Panc1 (cell line): Measurements from ENCODE around the gene EPHA6. TPM values are rescaled to one million over a fixed set of nuclear protein-coding genes. Genes with fewer than 3 reads are reported as not detected.

Experiments
- ATAC-seq: fragments of 200-7000 bp; cut with Tn5 transposase; 2 replicates; pipeline ENCODE4 v1.9.1; 2020; ENCODE audit warnings: mild to moderate bottlenecking, moderate library complexity
- BruUV-seq: library from RNA; stranded (reverse); fragments of 400-500 nt; replicated peaks from 2 replicates; lab custom pipeline; 2021; lab: Mats Ljungman, UMichigan
- CTCF ChIA-PET: fragments of 300-600 bp; sonication (Branson Sonifier 250); formaldehyde crosslinking; loops from one replicate; lab custom pipeline; 2022; ENCODE audit warnings: antibody characterized with exemption; lab: Charles Lee
- POLR2A ChIA-PET: fragments of 300-600 bp; sonication (Branson Sonifier 250); formaldehyde crosslinking; loops from one replicate; lab custom pipeline; 2022; ENCODE audit warnings: antibody characterized with exemption; lab: Charles Lee
- DNase-seq: peaks from one replicate; pipeline ENCODE4 v3.0.0-alpha.2; 2010; ENCODE audit warnings: low read depth, low spot score
- H3K27ac ChIP-seq: 2 replicates; pipeline ENCODE4 v1.5.1; 2011; ENCODE audit warnings: mild to moderate bottlenecking, low read length, inconsistent platforms
- H3K27me3 ChIP-seq: fragments of 200-500 bp; sonication (Bioruptor generic); 2 replicates; pipeline ENCODE4 v1.6.0; 2014; ENCODE audit warnings: low read length, inconsistent platforms; ENCODE audit not compliant: control insufficient read depth, insufficient read depth
- H3K36me3 ChIP-seq: fragments of 200-500 bp; sonication (Bioruptor generic); 2 replicates; pipeline ENCODE4 v1.5.1; 2014; ENCODE audit warnings: inconsistent platforms, mild to moderate bottlenecking, low read length, moderate library complexity; ENCODE audit not compliant: control insufficient read depth, insufficient read depth
- H3K4me1 ChIP-seq: 2 replicates; pipeline ENCODE4 v1.5.1; 2011; ENCODE audit warnings: inconsistent platforms, mild to moderate bottlenecking, low read length, moderate library complexity; ENCODE audit not compliant: control insufficient read depth, insufficient read depth
- H3K4me3 ChIP-seq, 2 experiments: 2 replicates each; pipeline ENCODE4 v1.5.1; 2011 to 2012; ENCODE audit warnings: low read depth in 2 of 2, low read length in 2 of 2, mild to moderate bottlenecking in 2 of 2, inconsistent platforms in 1 of 2, moderate library complexity in 1 of 2
- H3K9me3 ChIP-seq: fragments of 200-500 bp; sonication (Bioruptor generic); 2 replicates; pipeline ENCODE4 v1.5.1; 2014; ENCODE audit warnings: low read depth, mild to moderate bottlenecking, inconsistent platforms, low read length, moderate library complexity; ENCODE audit not compliant: control insufficient read depth, insufficient read depth
- POLR2AphosphoS5 ChIP-seq: IDR thresholded peaks from 2 replicates; pipeline ENCODE4 v1.6.1; 2012; ENCODE audit warnings: mild to moderate bottlenecking, low read depth, low read length, moderate library complexity
- SIN3A ChIP-seq: IDR thresholded peaks from 2 replicates; pipeline ENCODE4 v1.6.1; 2012; ENCODE audit warnings: low read depth, mild to moderate bottlenecking, low read length, moderate library complexity, borderline replicate concordance; ENCODE audit not compliant: insufficient read depth
- TCF7L2 ChIP-seq: IDR thresholded peaks from 2 replicates; pipeline ENCODE4 v1.6.1; 2011; ENCODE audit warnings: mild to moderate bottlenecking, low read depth, low read length, inconsistent platforms
- in situ Hi-C: cut with HindIII; loops from 2 replicates; pipeline ENCODE4 v1.10.0; 2016; ENCODE audit warnings: low sequenced_read_pairs, low pct_unique_long_range_greater_than_20kb
- intact Hi-C: fragments of 100-400 bp; cut with micrococcal nuclease; formaldehyde crosslinking; loops from one replicate; pipeline ENCODE4 v1.10.0; 2022; ENCODE audit not compliant: unreplicated experiment
- total RNA-seq: library from RNA; stranded (reverse); gene quantifications from one replicate; pipeline ENCODE4 v1.2.1, GENCODE V29; 2021; ENCODE audit not compliant: unreplicated experiment
- TF ChIP-seq, protein P1 (sequence below): fragments of 450-650 bp; IDR thresholded peaks from 2 replicates; pipeline ENCODE4 v1.5.1; 2017; ENCODE audit warnings: mild to moderate bottlenecking
- TF ChIP-seq, protein P2 (sequence below), 2 experiments: IDR thresholded peaks; 2 replicates each; pipeline ENCODE4 v1.6.1; 2011 to 2012; ENCODE audit warnings: low read depth in 2 of 2, control low read depth in 1 of 2, low read length in 1 of 2, mild to moderate bottlenecking in 1 of 2, moderate library complexity in 1 of 2; ENCODE audit not compliant: insufficient read depth in 1 of 2

EPHA6 gene
- total RNA-seq, 1 experiment from 2014 or later: 0.57 TPM

DNA sequence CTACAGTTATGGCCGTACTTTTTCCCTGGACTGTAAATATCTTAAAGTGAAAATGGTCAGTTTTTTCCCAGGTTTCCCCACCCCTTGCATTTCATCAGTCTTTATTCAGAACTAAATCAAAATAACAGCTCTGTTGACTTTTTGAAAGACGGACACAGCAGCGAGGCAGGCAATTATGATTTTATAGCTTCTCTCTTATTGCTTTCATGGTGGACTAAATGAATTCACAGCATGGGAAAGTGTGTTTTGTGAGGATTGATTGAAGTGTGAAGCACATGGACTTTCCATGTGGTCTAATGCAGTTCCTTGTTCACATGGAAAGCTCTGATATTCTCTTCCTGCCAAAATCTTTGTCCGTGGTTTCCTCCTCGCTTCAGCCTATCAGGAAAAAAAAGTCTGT, 681.5 kb downstream of the EPHA6 start:
- Histone ChIP-seq H3K36me3 (no peaks in the 10 kb centered on the region), H3K4me1 (no peaks in the 10 kb centered on the region), H3K27me3 (no peaks in the 10 kb centered on the region), H3K27ac (no peak overlapping the region), H3K9me3 (no peaks in the 10 kb centered on the region), H3K4me3 (no peak overlapping the region)
- ChIA-PET CTCF (no interaction called here), POLR2A (no interaction called here)
- BruUV-seq: no TSS peak
- TF ChIP-seq, protein P1, sequence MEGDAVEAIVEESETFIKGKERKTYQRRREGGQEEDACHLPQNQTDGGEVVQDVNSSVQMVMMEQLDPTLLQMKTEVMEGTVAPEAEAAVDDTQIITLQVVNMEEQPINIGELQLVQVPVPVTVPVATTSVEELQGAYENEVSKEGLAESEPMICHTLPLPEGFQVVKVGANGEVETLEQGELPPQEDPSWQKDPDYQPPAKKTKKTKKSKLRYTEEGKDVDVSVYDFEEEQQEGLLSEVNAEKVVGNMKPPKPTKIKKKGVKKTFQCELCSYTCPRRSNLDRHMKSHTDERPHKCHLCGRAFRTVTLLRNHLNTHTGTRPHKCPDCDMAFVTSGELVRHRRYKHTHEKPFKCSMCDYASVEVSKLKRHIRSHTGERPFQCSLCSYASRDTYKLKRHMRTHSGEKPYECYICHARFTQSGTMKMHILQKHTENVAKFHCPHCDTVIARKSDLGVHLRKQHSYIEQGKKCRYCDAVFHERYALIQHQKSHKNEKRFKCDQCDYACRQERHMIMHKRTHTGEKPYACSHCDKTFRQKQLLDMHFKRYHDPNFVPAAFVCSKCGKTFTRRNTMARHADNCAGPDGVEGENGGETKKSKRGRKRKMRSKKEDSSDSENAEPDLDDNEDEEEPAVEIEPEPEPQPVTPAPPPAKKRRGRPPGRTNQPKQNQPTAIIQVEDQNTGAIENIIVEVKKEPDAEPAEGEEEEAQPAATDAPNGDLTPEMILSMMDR: no peak
- TF ChIP-seq SIN3A (no peak), TCF7L2 (no peak), POLR2AphosphoS5 (no peak)
- TF ChIP-seq, protein P2, sequence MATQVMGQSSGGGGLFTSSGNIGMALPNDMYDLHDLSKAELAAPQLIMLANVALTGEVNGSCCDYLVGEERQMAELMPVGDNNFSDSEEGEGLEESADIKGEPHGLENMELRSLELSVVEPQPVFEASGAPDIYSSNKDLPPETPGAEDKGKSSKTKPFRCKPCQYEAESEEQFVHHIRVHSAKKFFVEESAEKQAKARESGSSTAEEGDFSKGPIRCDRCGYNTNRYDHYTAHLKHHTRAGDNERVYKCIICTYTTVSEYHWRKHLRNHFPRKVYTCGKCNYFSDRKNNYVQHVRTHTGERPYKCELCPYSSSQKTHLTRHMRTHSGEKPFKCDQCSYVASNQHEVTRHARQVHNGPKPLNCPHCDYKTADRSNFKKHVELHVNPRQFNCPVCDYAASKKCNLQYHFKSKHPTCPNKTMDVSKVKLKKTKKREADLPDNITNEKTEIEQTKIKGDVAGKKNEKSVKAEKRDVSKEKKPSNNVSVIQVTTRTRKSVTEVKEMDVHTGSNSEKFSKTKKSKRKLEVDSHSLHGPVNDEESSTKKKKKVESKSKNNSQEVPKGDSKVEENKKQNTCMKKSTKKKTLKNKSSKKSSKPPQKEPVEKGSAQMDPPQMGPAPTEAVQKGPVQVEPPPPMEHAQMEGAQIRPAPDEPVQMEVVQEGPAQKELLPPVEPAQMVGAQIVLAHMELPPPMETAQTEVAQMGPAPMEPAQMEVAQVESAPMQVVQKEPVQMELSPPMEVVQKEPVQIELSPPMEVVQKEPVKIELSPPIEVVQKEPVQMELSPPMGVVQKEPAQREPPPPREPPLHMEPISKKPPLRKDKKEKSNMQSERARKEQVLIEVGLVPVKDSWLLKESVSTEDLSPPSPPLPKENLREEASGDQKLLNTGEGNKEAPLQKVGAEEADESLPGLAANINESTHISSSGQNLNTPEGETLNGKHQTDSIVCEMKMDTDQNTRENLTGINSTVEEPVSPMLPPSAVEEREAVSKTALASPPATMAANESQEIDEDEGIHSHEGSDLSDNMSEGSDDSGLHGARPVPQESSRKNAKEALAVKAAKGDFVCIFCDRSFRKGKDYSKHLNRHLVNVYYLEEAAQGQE (IDR thresholded peaks at IDR 0.05; ENCODE audit: insufficient read depth in 1 of 2, low read depth in 2 of 2, low read length in 1 of 2): no peak
- no peak for ATAC-seq
- no peak for DNase-seq
- in situ Hi-C loops: no loop called here
- intact Hi-C loops: no loop called here

DNA sequence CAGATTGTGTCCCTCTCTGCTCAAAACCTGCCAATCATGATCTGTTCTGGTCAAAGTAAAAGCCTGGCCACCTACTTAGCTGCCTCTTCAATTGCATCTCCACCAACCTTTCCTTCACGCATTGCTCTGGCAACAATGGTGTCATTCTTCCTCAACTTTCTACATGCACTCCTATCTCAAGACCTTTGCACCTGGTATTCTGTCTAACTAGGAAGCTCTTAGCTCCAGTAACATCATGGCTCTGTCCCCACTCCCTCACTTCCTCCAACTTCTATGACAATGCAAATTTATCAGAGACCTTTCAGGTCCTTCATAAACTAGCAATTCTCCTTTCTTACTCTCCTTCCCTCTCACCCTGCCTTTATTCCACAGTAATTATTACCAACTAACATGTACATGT, 682.7 kb downstream of the EPHA6 start:
- no peaks in the 10 kb centered on the region for H3K4me1 ChIP-seq
- no peaks in the 10 kb centered on the region for H3K36me3 ChIP-seq
- H3K4me3 ChIP-seq: no peak overlapping the region
- H3K27me3 ChIP-seq: no peaks in the 10 kb centered on the region
- POLR2A ChIA-PET: no interaction called here
- ATAC-seq: no peak
- no peaks in the 10 kb centered on the region for H3K9me3 ChIP-seq
- in situ Hi-C loops (no loop called here), intact Hi-C loops (no loop called here)
- TF ChIP-seq POLR2AphosphoS5 (no peak), TCF7L2 (no peak), SIN3A (no peak)
- TF ChIP-seq, protein P2 (IDR thresholded peaks at IDR 0.05; ENCODE audit: insufficient read depth in 1 of 2, low read depth in 2 of 2, low read length in 1 of 2): no peak
- TF ChIP-seq, protein P1: no peak
- CTCF ChIA-PET: no interaction called here
- no peak overlapping the region for H3K27ac ChIP-seq
- DNase-seq: no peak
- BruUV-seq: no TSS peak
